ENCODE data around the gene GADD45B. TPM values are rescaled to one million over a fixed set of nuclear protein-coding genes. Genes with fewer than 3 reads are reported as not detected.

Gene GADD45B
- total RNA-seq, 6 donors from 2014 or later, result 93.2 to 247 (median 139) TPM

DNA sequence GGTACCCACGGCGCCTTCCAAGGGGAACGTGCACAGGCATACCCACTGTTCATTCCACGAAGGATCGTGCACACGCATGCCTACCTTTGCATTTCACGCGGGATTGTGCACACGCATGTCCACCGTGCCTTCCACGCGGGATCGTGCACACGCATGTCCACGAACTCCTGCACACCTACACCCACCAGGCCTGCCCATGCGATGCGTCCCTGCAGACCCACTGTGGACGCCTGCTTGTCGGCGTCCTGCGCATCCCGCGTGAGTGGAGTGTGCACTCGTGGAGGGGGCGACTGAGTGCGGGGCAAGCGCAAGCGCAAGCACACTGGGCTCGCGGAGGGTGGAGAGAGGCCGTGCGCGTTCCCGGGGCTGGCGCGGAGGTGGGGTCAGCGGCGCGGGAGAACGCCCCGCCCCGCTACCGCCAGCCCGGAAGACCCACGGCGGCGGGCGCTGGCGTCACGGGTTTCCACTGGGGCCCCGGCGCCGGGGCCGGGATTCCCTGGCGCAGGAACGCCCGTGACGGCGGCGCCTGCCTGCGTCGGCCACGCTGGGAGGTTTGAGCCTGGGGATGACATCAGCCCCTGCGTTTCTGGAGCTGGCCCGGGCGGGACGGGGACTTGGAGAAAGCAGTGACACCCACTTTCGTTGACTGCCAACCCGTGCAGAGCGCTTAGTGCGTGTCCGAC lies 18.7 kb downstream of the GADD45B start:
- peak in 1 of 2 donors; percentile 27 for TF ChIP-seq POLR2AphosphoS5 (IDR thresholded peaks at IDR 0.05)
- TF ChIP-seq, protein P1, sequence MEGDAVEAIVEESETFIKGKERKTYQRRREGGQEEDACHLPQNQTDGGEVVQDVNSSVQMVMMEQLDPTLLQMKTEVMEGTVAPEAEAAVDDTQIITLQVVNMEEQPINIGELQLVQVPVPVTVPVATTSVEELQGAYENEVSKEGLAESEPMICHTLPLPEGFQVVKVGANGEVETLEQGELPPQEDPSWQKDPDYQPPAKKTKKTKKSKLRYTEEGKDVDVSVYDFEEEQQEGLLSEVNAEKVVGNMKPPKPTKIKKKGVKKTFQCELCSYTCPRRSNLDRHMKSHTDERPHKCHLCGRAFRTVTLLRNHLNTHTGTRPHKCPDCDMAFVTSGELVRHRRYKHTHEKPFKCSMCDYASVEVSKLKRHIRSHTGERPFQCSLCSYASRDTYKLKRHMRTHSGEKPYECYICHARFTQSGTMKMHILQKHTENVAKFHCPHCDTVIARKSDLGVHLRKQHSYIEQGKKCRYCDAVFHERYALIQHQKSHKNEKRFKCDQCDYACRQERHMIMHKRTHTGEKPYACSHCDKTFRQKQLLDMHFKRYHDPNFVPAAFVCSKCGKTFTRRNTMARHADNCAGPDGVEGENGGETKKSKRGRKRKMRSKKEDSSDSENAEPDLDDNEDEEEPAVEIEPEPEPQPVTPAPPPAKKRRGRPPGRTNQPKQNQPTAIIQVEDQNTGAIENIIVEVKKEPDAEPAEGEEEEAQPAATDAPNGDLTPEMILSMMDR (IDR thresholded peaks at IDR 0.05), result no peak
- TF ChIP-seq POLR2A (IDR thresholded peaks at IDR 0.05), result peak in 1 of 4 donors; percentile 64
- Histone ChIP-seq H3K4me3 (peak overlapping the region; percentile 50 to 68 (median 58)), H3K4me1 (peaks cover 45 to 67% (median 48%) of the 10 kb centered on the region in 4 donors), H3K36me3 (no peaks in the 10 kb centered on the region), H3K9me3 (no peaks in the 10 kb centered on the region), H3K27ac (peak overlapping the region; percentile 86 to 91 (median 88)), H3K27me3 (peaks cover 0 to 5% (median 0%) of the 10 kb centered on the region in 4 donors)
- 0 to 35% methylated on average over 1 to 20 of the region's 72 CpGs for WGBS, 2 donors
- DNase-seq (peak; percentile 73 to 95), ATAC-seq (ENCODE audit: low FRiP score in 2 of 2) (peak; percentile 64 to 87)

DNA sequence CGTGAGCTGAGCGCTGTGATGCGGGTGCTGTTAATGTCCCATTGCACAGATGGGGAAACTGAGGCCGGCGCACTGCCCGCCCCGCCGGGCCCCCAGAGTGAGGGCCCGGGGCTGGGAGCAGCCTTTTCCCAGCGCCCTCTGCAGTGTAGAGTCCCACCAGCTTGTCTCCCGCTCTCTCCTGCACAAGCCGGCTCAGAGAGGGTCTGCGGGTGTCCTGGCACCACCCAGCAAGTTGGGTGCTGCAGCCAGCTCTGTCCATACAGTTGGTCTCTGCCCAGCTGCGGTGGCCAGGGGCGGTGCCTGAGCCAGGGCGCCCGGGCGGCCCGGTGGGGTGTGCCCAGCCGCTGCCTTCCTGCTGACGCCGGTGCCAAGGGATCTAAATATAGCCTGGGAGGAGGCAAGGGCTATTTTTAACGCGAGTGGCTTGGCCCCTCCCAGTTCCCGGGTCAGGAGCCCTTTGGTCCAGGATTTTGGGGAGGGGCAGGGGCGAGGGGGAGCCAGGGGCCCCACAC lies 19.3 kb downstream of the GADD45B start:
- WGBS, 2 donors, result 0% methylated on average over 3 to 23 of the region's 26 CpGs
- peak in 2 of 4 donors; percentile 31 to 68 for TF ChIP-seq POLR2A (IDR thresholded peaks at IDR 0.05)
- peak in 3 of 4 donors; percentile 21 to 86 (median 63) for TF ChIP-seq EP300 (IDR thresholded peaks at IDR 0.05)
- TF ChIP-seq, protein P1 (IDR thresholded peaks at IDR 0.05), result peak in 3 of 6 experiments; percentile 20 to 22 (median 20)
- TF ChIP-seq POLR2AphosphoS5 (IDR thresholded peaks at IDR 0.05), result peak; percentile 6 to 67

GRCh38 chr19:2495651-2496316 lies 19.9 kb downstream of the GADD45B start:
- H3K27ac ChIP-seq, result peak overlapping the region; percentile 86 to 91 (median 88)
- DNase-seq, result peak in 1 of 2 donors; percentile 77
- WGBS, 2 donors, result 30% methylated on average over 12 to 16 of the region's 16 CpGs
- H3K4me1 ChIP-seq, result peaks cover 34 to 59% (median 38%) of the 10 kb centered on the region in 4 donors
- TF ChIP-seq, protein P1 (IDR thresholded peaks at IDR 0.05), result no peak
- peak in 1 of 4 donors; percentile 18 for TF ChIP-seq EP300 (IDR thresholded peaks at IDR 0.05)
- peak in 1 of 2 donors; percentile 24 for TF ChIP-seq POLR2AphosphoS5 (IDR thresholded peaks at IDR 0.05)
- peak in 1 of 2 donors; percentile 8 for ATAC-seq (ENCODE audit: low FRiP score in 2 of 2)
- peak overlapping the region in 3 of 4 donors; percentile 53 to 68 (median 62) for H3K4me3 ChIP-seq
- no peaks in the 10 kb centered on the region for H3K9me3 ChIP-seq
- no peaks in the 10 kb centered on the region for H3K36me3 ChIP-seq
- no peaks in the 10 kb centered on the region for H3K27me3 ChIP-seq

More for the DNA sequence above, 19.3 kb downstream of the GADD45B start:
- Histone ChIP-seq H3K36me3 (no peaks in the 10 kb centered on the region), H3K4me1 (peaks cover 39 to 62% (median 43%) of the 10 kb centered on the region in 4 donors), H3K27ac (peak overlapping the region; percentile 86 to 91 (median 88)), H3K9me3 (no peaks in the 10 kb centered on the region), H3K4me3 (peak overlapping the region; percentile 50 to 68 (median 58)), H3K27me3 (no peaks in the 10 kb centered on the region)
- DNase-seq (peak; percentile 94 to 95), ATAC-seq (ENCODE audit: low FRiP score in 2 of 2) (peak; percentile 79 to 91)

GRCh38 chr19:2497186-2497585 lies 21.3 kb downstream of the GADD45B start:
- WGBS, 2 donors, result 97 to 100% methylated on average over 4 to 10 of the region's 10 CpGs
- Histone ChIP-seq H3K27me3 (no peaks in the 10 kb centered on the region), H3K27ac (no peak overlapping the region), H3K4me1 (peaks cover 22 to 48% (median 27%) of the 10 kb centered on the region in 4 donors), H3K36me3 (no peaks in the 10 kb centered on the region), H3K9me3 (no peaks in the 10 kb centered on the region), H3K4me3 (no peak overlapping the region)
- DNase-seq, result no peak
- TF ChIP-seq POLR2A (IDR thresholded peaks at IDR 0.05) (no peak), POLR2AphosphoS5 (IDR thresholded peaks at IDR 0.05) (no peak), EP300 (IDR thresholded peaks at IDR 0.05) (no peak)
- TF ChIP-seq, protein P1 (IDR thresholded peaks at IDR 0.05), result no peak
- no peak for ATAC-seq (ENCODE audit: low FRiP score in 2 of 2)
